H1 (cell line): ENCODE measurements around the gene NKAIN4. TPM values are rescaled to one million over a fixed set of nuclear protein-coding genes. Genes with fewer than 3 reads are reported as not detected.

Experiments used
- CTCF ChIA-PET: fragments of 300-600 bp; sonication (Branson Sonifier 250); formaldehyde crosslinking; loops from one replicate; lab custom pipeline; 2021; ENCODE audit not compliant: partially characterized antibody; lab: Charles Lee
- POLR2A ChIA-PET: fragments of 300-600 bp; sonication (Branson Sonifier 250); formaldehyde crosslinking; loops from one replicate; lab custom pipeline; 2021; ENCODE audit warnings: inconsistent platforms; ENCODE audit not compliant: partially characterized antibody; lab: Charles Lee
- DNase-seq, 2 experiments: peaks; one replicate each; pipeline versions ENCODE4 v3.0.0 to v3.0.0-alpha.2; 2010 to 2022; ENCODE audit warnings: low spot score in 2 of 2, low read depth in 1 of 2, mixed read lengths in 1 of 2
- FAIRE-seq: peaks from 2 replicates; lab custom pipeline; 2011; peaks lifted over from hg19 to GRCh38; lab: Jason Lieb, UNC
- H2AFZ ChIP-seq: 2 replicates; pipeline ENCODE4 v1.8.1; 2012; ENCODE audit warnings: low read length, inconsistent platforms
- H2AK5ac ChIP-seq: 2 replicates; pipeline ENCODE4 v1.6.1; 2013; ENCODE audit warnings: low read depth, low read length
- H2BK120ac ChIP-seq: replicated peaks from 2 replicates; pipeline ENCODE3; 2013; ENCODE audit warnings: low read depth, low read length, inconsistent platforms
- H2BK12ac ChIP-seq: 2 replicates; pipeline ENCODE4 v1.6.1; 2013; ENCODE audit warnings: low read depth, low read length
- H2BK15ac ChIP-seq: 2 replicates; pipeline ENCODE4 v1.6.1; 2013; ENCODE audit warnings: low read length
- H2BK20ac ChIP-seq: 2 replicates; pipeline ENCODE4 v1.6.1; 2013; ENCODE audit warnings: low read length
- H2BK5ac ChIP-seq: 2 replicates; pipeline ENCODE4 v1.6.1; 2013; ENCODE audit warnings: low read depth, low read length
- H3K14ac ChIP-seq: 2 replicates; pipeline ENCODE4 v1.6.1; 2013; ENCODE audit warnings: inconsistent platforms; ENCODE audit not compliant: insufficient read length
- H3K18ac ChIP-seq: 2 replicates; pipeline ENCODE4 v1.6.1; 2013; ENCODE audit warnings: low read length; ENCODE audit errors: extremely low read depth
- H3K23ac ChIP-seq: 2 replicates; pipeline ENCODE4 v1.6.1; 2013; ENCODE audit warnings: inconsistent platforms; ENCODE audit not compliant: insufficient read length
- H3K23me2 ChIP-seq: 2 replicates; pipeline ENCODE4 v1.6.1; 2013; ENCODE audit warnings: low read depth, low read length
- H3K27ac ChIP-seq: 2 replicates; pipeline ENCODE4 v1.6.1; 2011; ENCODE audit warnings: low read depth, low read length, inconsistent platforms
- H3K27me3 ChIP-seq, 4 experiments: replicated peaks in 1 of 4; 1 replicate in 1 of 4; 2 replicates in 3 of 4; pipeline versions ENCODE4 v1.6.1 to v1.8.1; 2011 to 2013; ENCODE audit warnings: low read length in 3 of 4, mild to moderate bottlenecking in 3 of 4, inconsistent platforms in 2 of 4, mixed read lengths in 2 of 4, moderate library complexity in 1 of 4; ENCODE audit not compliant: control insufficient read depth in 3 of 4, insufficient read depth in 3 of 4; ENCODE audit errors: extremely low read depth in 1 of 4
- H3K36me3 ChIP-seq, 4 experiments: 2 replicates each; pipeline versions ENCODE4 v1.6.1 to v1.8.1; 2011 to 2013; ENCODE audit warnings: mild to moderate bottlenecking in 4 of 4, low read length in 3 of 4, moderate library complexity in 2 of 4, control low read depth in 1 of 4, inconsistent platforms in 1 of 4; ENCODE audit not compliant: insufficient read depth in 4 of 4, control insufficient read depth in 2 of 4
- H3K4ac ChIP-seq: replicated peaks from 2 replicates; pipeline ENCODE3; 2013; ENCODE audit warnings: low read length, low read depth, mixed read lengths, inconsistent platforms; ENCODE audit not compliant: insufficient read length
- H3K4me1 ChIP-seq, 4 experiments: replicated peaks in 1 of 4; 1 replicate in 1 of 4; 2 replicates in 3 of 4; pipeline versions ENCODE4 v1.6.1 to v1.8.1; 2011 to 2013; ENCODE audit warnings: low read length in 3 of 4, inconsistent platforms in 2 of 4, mixed read lengths in 1 of 4; ENCODE audit not compliant: insufficient read depth in 4 of 4, control insufficient read depth in 3 of 4
- H3K4me2 ChIP-seq, 2 experiments: 2 replicates each; pipeline versions ENCODE4 v1.6.1 to v1.8.1; 2011 to 2013; ENCODE audit warnings: low read depth in 2 of 2, low read length in 2 of 2, control low read depth in 1 of 2, inconsistent platforms in 1 of 2, mild to moderate bottlenecking in 1 of 2; ENCODE audit not compliant: insufficient read depth in 1 of 2
- H3K4me3 ChIP-seq, 4 experiments: fragments of 200-600, 300-600 bp in 1 of 4; sonication (generic), shearing (Covaris generic), sonication (Bioruptor Twin) in 1 of 4; 2 replicates each; pipeline versions ENCODE4 v1.5.1 to v1.8.1; 2011 to 2016; ENCODE audit warnings: low read length in 4 of 4, low read depth in 3 of 4, control low read depth in 2 of 4, inconsistent platforms in 2 of 4, mild to moderate bottlenecking in 2 of 4, mixed read lengths in 1 of 4, moderate library complexity in 1 of 4; ENCODE audit not compliant: insufficient read depth in 2 of 4; ENCODE audit errors: extremely low read depth in 1 of 4
- H3K56ac ChIP-seq: replicated peaks from 2 replicates; pipeline ENCODE3; 2013; ENCODE audit warnings: low read depth, mild to moderate bottlenecking, mixed read lengths, low read length, inconsistent platforms; ENCODE audit not compliant: insufficient read length
- H3K79me1 ChIP-seq: 2 replicates; pipeline ENCODE4 v1.6.1; 2013; ENCODE audit warnings: low read depth, low read length, control low read depth
- H3K79me2 ChIP-seq, 2 experiments: 2 replicates each; pipeline versions ENCODE4 v1.6.1 to v1.8.1; 2012 to 2013; ENCODE audit warnings: low read length in 2 of 2, mild to moderate bottlenecking in 2 of 2, inconsistent platforms in 1 of 2; ENCODE audit not compliant: insufficient read depth in 2 of 2, control insufficient read depth in 1 of 2
- H3K9ac ChIP-seq, 4 experiments: replicated peaks in 1 of 4; 1 replicate in 1 of 4; 2 replicates in 3 of 4; pipeline versions ENCODE4 v1.6.1 to v1.8.1; 2011 to 2013; ENCODE audit warnings: low read depth in 3 of 4, low read length in 3 of 4, control low read depth in 2 of 4, mild to moderate bottlenecking in 2 of 4, moderate library complexity in 2 of 4, inconsistent platforms in 1 of 4; ENCODE audit errors: extremely low read depth in 1 of 4
- H3K9me3 ChIP-seq, 2 experiments: 2 replicates each; pipeline versions ENCODE4 v1.6.1 to v1.8.1; 2012 to 2013; ENCODE audit warnings: mild to moderate bottlenecking in 2 of 2, moderate library complexity in 2 of 2, control low read depth in 1 of 2, inconsistent platforms in 1 of 2, low read depth in 1 of 2, low read length in 1 of 2, mixed read lengths in 1 of 2; ENCODE audit not compliant: insufficient read depth in 2 of 2
- H4K20me1 ChIP-seq, 2 experiments: replicated peaks in 1 of 2; 2 replicates each; pipeline versions ENCODE3 to v1.8.1; 2011 to 2013; ENCODE audit warnings: inconsistent platforms in 2 of 2, low read length in 2 of 2, mild to moderate bottlenecking in 1 of 2; ENCODE audit not compliant: insufficient read depth in 2 of 2, control insufficient read depth in 1 of 2
- H4K5ac ChIP-seq: 2 replicates; pipeline ENCODE4 v1.6.1; 2013; ENCODE audit warnings: low read length, low read depth, mixed read lengths, inconsistent platforms; ENCODE audit not compliant: insufficient read length
- H4K8ac ChIP-seq: 2 replicates; pipeline ENCODE4 v1.8.0; 2013; ENCODE audit warnings: mild to moderate bottlenecking, moderate library complexity, low read length, inconsistent platforms; ENCODE audit not compliant: insufficient read depth; ENCODE audit errors: extremely low read depth
- H4K91ac ChIP-seq: replicated peaks from 2 replicates; pipeline ENCODE3; 2013; ENCODE audit warnings: low read length, mixed read lengths, inconsistent platforms; ENCODE audit not compliant: insufficient read length
- BRCA1 ChIP-seq: IDR thresholded peaks from 2 replicates; pipeline ENCODE4 v1.6.1; 2012; ENCODE audit warnings: low read depth, low read length, improper control_type of control experiment
- CBX5 ChIP-seq: fragments of 300-800, 300-1000 bp; sonication (generic); IDR thresholded peaks from 2 replicates; pipeline ENCODE4 v1.7.1; 2016; ENCODE audit warnings: antibody characterized with exemption, low read length, low read depth
- CTBP2 ChIP-seq: IDR thresholded peaks from 2 replicates; pipeline ENCODE4 v1.7.0; 2011; ENCODE audit warnings: borderline replicate concordance, mild to moderate bottlenecking, moderate library complexity, mixed read lengths, low read length; ENCODE audit not compliant: insufficient read depth, insufficient read length
- PHF8 ChIP-seq: fragments of 200-600 bp; sonication (generic); conservative IDR thresholded peaks from 2 replicates; pipeline ENCODE4 v1.7.1; 2012; ENCODE audit warnings: low read depth, mild to moderate bottlenecking, inconsistent platforms, low read length, moderate library complexity
- POLR2AphosphoS5 ChIP-seq: IDR thresholded peaks from 2 replicates; pipeline ENCODE4 v1.6.1; 2011; ENCODE audit warnings: low read depth, low read length
- SP2 ChIP-seq: IDR thresholded peaks from 2 replicates; pipeline ENCODE4 v1.6.1; 2012; ENCODE audit warnings: mild to moderate bottlenecking, low read length, inconsistent platforms
- TAF1 ChIP-seq: IDR thresholded peaks from 2 replicates; pipeline ENCODE4 v1.6.1; 2011; ENCODE audit warnings: mild to moderate bottlenecking, low read depth, low read length
- TAF7 ChIP-seq: optimal IDR thresholded peaks from 2 replicates; pipeline ENCODE3; 2011; ENCODE audit warnings: low read depth, mild to moderate bottlenecking, inconsistent platforms, low read length, moderate library complexity, borderline replicate concordance
- USF2 ChIP-seq: IDR thresholded peaks from 2 replicates; pipeline ENCODE4 v1.6.1; 2011; ENCODE audit warnings: low read length, improper control_type of control experiment
- WGBS, 2 experiments: shearing (Covaris generic) in 1 of 2; methylation state at CpG; one replicate each; pipeline versions ENCODE4 v1.1.6 to v1.1.7; 2013 to 2015; ENCODE audit warnings: low lambda C conversion rate in 2 of 2, mixed read lengths in 2 of 2, inconsistent platforms in 1 of 2, low coverage in 1 of 2, missing lambda C conversion rate in 1 of 2; ENCODE audit not compliant: insufficient replicate concordance in 2 of 2, insufficient coverage in 1 of 2, insufficient read length in 1 of 2; ENCODE audit errors: extremely low coverage in 1 of 2, missing lambda C conversion rate in 1 of 2; 5-methylcytosine and 5-hydroxymethylcytosine counted together
- polyA plus RNA-seq, 7 experiments: library from polyadenylated mRNA; depleted of rRNA in 3 of 7; stranded (reverse) in 5 of 7; unstranded in 2 of 7; fragments of >200 nt in 5 of 7; fragments of 200-250 nt in 2 of 7; gene quantifications; 1 replicate in 5 of 7; 2 replicates in 1 of 7; 4 replicates in 1 of 7; pipeline versions ENCODE4 v1.2.1 to v1.2.3, GENCODE V29; 2011 to 2013; ENCODE audit warnings: missing spikeins in 2 of 7, mixed read lengths in 2 of 7
- total RNA-seq: library from RNA; stranded (reverse); fragmentation: NEBNext Ultra II Directional; extraction: Animal tissue kit (Norgen Biotek cat#: 25700); gene quantifications from 2 replicates; pipeline ENCODE4 v1.2.1, GENCODE V29; 2021

The NKAIN4 gene
- total and polyA plus RNA-seq, 2 of the 8 experiments (the other 6 are each of a cell fraction or from before 2014, with no cell fraction given), result 6.9 to 17.0 TPM

GRCh38 chr20:63280371-63280770 lies 26.1 kb upstream of the NKAIN4 start:
- H3K9me3 ChIP-seq, result no peaks in the 10 kb centered on the region
- H2BK20ac ChIP-seq, result no peak overlapping the region
- no peaks in the 10 kb centered on the region for H3K27me3 ChIP-seq
- ChIA-PET CTCF (interaction anchor here (0.7 to 9.6 kb wide), 24 partner anchors 9 to 237 kb away, joined by 3 to 82 read pairs (median 6); partner anchors contain the start of gene BIRC7), POLR2A (interaction anchor here (0.6 to 5.3 kb wide), 7 partner anchors 12 to 816 kb away, joined by 3 to 26 read pairs (median 3); partner anchors contain the start of genes BIRC7 and COL20A1)
- no peak overlapping the region for H3K4me3 ChIP-seq
- no peak for FAIRE-seq
- H3K56ac ChIP-seq, result no peak overlapping the region
- H3K4me2 ChIP-seq, result no peak overlapping the region
- no peak overlapping the region for H3K23ac ChIP-seq
- 86% methylated on average over 6 of the region's 6 CpGs; no CpG with 5 or more reads in 1 of the 2 experiments for WGBS, 2 experiments
- no peak overlapping the region for H2BK5ac ChIP-seq
- H2AFZ ChIP-seq, result no peak overlapping the region
- peaks cover 4 to 14% of the 10 kb centered on the region in 2 experiments; a peak in 3 of 4 replicates for H3K79me2 ChIP-seq
- H3K9ac ChIP-seq, result no peak overlapping the region
- H3K79me1 ChIP-seq, result peaks cover 7% of the 10 kb centered on the region; the same call in 1 of the 2 replicates
- no peak overlapping the region for H2BK12ac ChIP-seq
- H3K23me2 ChIP-seq, result peaks cover 2% of the 10 kb centered on the region; the same call in 1 of the 2 replicates
- no peak overlapping the region for H3K18ac ChIP-seq
- peaks cover 15 to 30% of the 10 kb centered on the region in 2 experiments for H4K20me1 ChIP-seq
- no peak overlapping the region for H4K91ac ChIP-seq
- no peak overlapping the region for H3K14ac ChIP-seq
- H4K5ac ChIP-seq, result no peak overlapping the region
- no peak overlapping the region for H3K4ac ChIP-seq
- H4K8ac ChIP-seq, result no peak overlapping the region
- peaks cover 6 to 42% (median 26%) of the 10 kb centered on the region in 4 experiments for H3K36me3 ChIP-seq
- no peak overlapping the region for H3K27ac ChIP-seq
- no peak for DNase-seq
- no peak overlapping the region for H2BK120ac ChIP-seq
- H2AK5ac ChIP-seq, result no peak overlapping the region
- H2BK15ac ChIP-seq, result no peak overlapping the region
- no peaks in the 10 kb centered on the region for H3K4me1 ChIP-seq
- no peak for TF ChIP-seq SP2
- TF ChIP-seq CTBP2, result no peak
- no peak for TF ChIP-seq TAF7
- no peak for TF ChIP-seq PHF8
- TF ChIP-seq BRCA1, result no peak
- no peak for TF ChIP-seq TAF1
- TF ChIP-seq CBX5, result no peak
- no peak for TF ChIP-seq USF2
- no peak for TF ChIP-seq POLR2AphosphoS5
